Stimulated activated CD8-positive, alpha-beta memory T cell treated with anti-CD3 and anti-CD28 coated beads, Interleukin-15, amount 100 ng/mL, for 1 hour (primary cell): ENCODE data around the gene TSPAN3.

Experiments used
- DNase-seq: peaks from one replicate; pipeline ENCODE4 v3.0.0-alpha.2; 2020; ENCODE audit warnings: low read depth

The TSPAN3 gene

GRCh38 chr15:77053709-77054108 lies 17.2 kb downstream of the TSPAN3 start:
- DNase-seq: no peak

GRCh38 chr15:77052556-77052955 lies 18.4 kb downstream of the TSPAN3 start:
- no peak for DNase-seq

GRCh38 chr15:77048135-77048876 lies 22.6 kb downstream of the TSPAN3 start:
- DNase-seq: no peak

GRCh38 chr15:77046704-77047412 lies 24.1 kb downstream of the TSPAN3 start:
- no peak for DNase-seq

- DNase-seq: no peak
Observed at GRCh38 chr15:77045985-77046384, 24.9 kb downstream of the TSPAN3 start.

- no peak for DNase-seq
Observed at GRCh38 chr15:77044228-77045042, 26.5 kb downstream of the TSPAN3 start.

GRCh38 chr15:77042955-77043920 lies 27.7 kb downstream of the TSPAN3 start:
- DNase-seq: no peak

GRCh38 chr15:77042245-77042919 lies 28.5 kb downstream of the TSPAN3 start:
- no peak for DNase-seq

- DNase-seq: no peak
Observed at GRCh38 chr15:77040673-77041072, 30.2 kb downstream of the TSPAN3 start.

GRCh38 chr15:77039848-77040247 lies 31.1 kb downstream of the TSPAN3 start:
- DNase-seq: no peak

- no peak for DNase-seq
Observed at GRCh38 chr15:77039217-77039533, 31.7 kb downstream of the TSPAN3 start.

GRCh38 chr15:77038312-77039216 lies 32.3 kb downstream of the TSPAN3 start:
- no peak for DNase-seq

GRCh38 chr15:77037388-77038209 lies 33.3 kb downstream of the TSPAN3 start:
- DNase-seq: no peak

- no peak for DNase-seq
Observed at GRCh38 chr15:77036537-77037387, 34.1 kb downstream of the TSPAN3 start.

GRCh38 chr15:77035999-77036471 lies 34.9 kb downstream of the TSPAN3 start:
- DNase-seq: no peak

- DNase-seq: no peak
Observed at GRCh38 chr15:77035584-77035983, 35.3 kb downstream of the TSPAN3 start.

GRCh38 chr15:77034695-77035489 lies 36.0 kb downstream of the TSPAN3 start:
- DNase-seq: no peak
